IPS DF 6.9 (cell line): ENCODE results near the gene RELL1.

Source experiments
- DNase-seq: peaks from one replicate; pipeline ENCODE4 v3.0.0-alpha.2; 2013; ENCODE audit warnings: low read depth, low spot score
- H3K27ac ChIP-seq: one replicate; pipeline ENCODE4 v1.5.1; 2013; ENCODE audit warnings: low read length, control low read depth
- H3K27me3 ChIP-seq: 2 replicates; pipeline ENCODE4 v1.6.1; 2013; ENCODE audit warnings: mild to moderate bottlenecking, low read length; ENCODE audit not compliant: control insufficient read depth, insufficient read depth
- H3K36me3 ChIP-seq: 2 replicates; pipeline ENCODE4 v1.6.1; 2013; ENCODE audit warnings: low read length; ENCODE audit not compliant: control insufficient read depth, insufficient read depth
- H3K4me1 ChIP-seq: 2 replicates; pipeline ENCODE4 v1.6.1; 2013; ENCODE audit warnings: low read length; ENCODE audit not compliant: control insufficient read depth, insufficient read depth
- H3K4me3 ChIP-seq: 2 replicates; pipeline ENCODE4 v1.5.1; 2013; ENCODE audit warnings: mild to moderate bottlenecking, low read length
- H3K9me3 ChIP-seq: 2 replicates; pipeline ENCODE4 v1.6.1; 2013; ENCODE audit warnings: low read length, inconsistent platforms; ENCODE audit not compliant: control insufficient read depth, insufficient read depth
- WGBS: extraction: QIAGEN DNeasy Blood & Tissue Kit; methylation state at CpG from one replicate; pipeline ENCODE4 v1.1.7; 2013; ENCODE audit warnings: mixed read lengths, missing lambda C conversion rate; ENCODE audit not compliant: insufficient read length, insufficient coverage; 5-methylcytosine and 5-hydroxymethylcytosine counted together

RELL1 gene

DNA sequence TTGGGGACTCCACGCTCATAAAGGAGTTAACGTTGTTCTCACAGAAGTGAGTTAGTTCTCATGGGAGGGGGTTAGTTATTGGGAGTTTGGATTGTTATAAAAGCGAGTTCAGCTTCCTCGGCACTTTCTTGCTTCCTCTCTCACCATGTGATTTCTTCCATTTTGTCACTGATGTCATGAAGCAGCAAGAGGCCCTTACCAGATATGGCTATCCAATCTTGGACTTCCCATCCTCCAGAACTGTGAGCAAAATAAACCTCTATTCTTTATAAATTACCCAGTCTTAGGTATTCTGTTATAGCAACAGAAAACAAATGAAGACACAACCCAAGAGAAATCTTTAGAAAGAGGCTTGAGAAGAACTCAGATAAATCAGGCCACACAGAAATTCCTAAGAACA lies 29.5 kb downstream of the RELL1 start:
- Histone ChIP-seq H3K36me3 (no peaks in the 10 kb centered on the region), H3K27ac (no peak overlapping the region), H3K4me3 (no peak overlapping the region), H3K4me1 (peaks cover 1% of the 10 kb centered on the region; the same call in 1 of the 2 replicates), H3K9me3 (no peaks in the 10 kb centered on the region; the same call in 1 of the 2 replicates), H3K27me3 (no peaks in the 10 kb centered on the region)
- no CpG with 5 or more reads among the region's 4 CpGs for WGBS
- DNase-seq, result no peak

DNA sequence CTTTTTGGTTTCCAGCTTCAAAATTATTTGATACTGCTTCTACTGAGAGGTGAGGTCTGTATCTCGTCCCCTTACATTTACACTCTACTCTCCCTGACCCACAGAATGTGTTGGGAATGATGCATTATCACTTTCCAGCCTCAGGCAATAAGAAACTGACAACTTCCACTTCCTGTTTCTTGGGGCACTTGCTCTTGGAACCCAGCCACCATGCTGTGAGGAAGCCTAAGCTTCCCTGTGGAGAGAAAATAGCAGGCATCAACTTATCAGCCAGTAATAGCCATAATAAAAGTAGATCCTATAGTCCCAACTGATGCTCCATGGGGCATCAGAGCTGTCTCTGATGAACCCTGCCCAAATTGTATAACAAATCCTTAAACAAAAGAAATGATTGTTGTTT lies 32.6 kb downstream of the RELL1 start:
- Histone ChIP-seq H3K9me3 (no peaks in the 10 kb centered on the region; the same call in 1 of the 2 replicates), H3K4me3 (no peak overlapping the region), H3K27ac (no peak overlapping the region), H3K4me1 (peaks cover 1% of the 10 kb centered on the region; the same call in 1 of the 2 replicates), H3K36me3 (no peaks in the 10 kb centered on the region), H3K27me3 (no peaks in the 10 kb centered on the region)
- no CpG with 5 or more reads among the region's 1 CpG for WGBS
- peak; percentile 29 for DNase-seq

DNA sequence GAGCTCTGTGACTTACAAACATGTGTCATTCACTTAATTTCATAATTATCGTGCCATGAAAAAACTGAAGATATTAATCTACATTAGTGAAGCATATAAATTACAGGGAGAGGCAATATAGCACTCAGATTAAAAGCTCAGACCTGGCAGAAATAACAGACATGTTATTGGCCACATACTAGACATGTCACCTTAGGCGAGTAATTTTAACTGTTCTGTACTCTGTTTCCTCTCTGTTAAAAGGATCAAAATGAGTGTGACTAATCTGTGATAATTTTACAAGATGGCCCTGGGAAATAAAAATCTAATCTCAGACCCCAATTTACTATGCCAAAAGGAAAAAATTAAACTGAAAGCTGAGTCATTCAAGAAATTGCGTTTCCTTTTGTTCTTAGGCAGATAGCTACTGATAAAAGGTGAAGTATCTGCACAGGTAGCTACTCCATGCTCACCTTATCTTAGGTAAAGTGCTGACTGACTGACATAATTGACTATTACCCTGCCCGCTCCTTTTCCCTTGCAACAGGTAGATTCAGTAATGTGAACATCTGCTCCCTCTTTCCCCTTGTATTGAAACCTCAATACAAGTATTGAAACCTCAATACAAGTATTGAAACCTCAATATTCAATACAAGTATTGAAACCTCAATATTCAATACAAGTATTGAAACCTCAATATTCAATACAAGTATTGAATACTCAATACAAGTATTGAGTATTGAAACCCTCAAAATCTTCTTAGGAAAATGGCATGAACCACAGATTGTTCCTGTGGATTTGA lies 33.2 kb downstream of the RELL1 start:
- Histone ChIP-seq H3K4me3 (no peak overlapping the region), H3K36me3 (no peaks in the 10 kb centered on the region), H3K9me3 (no peaks in the 10 kb centered on the region; the same call in 1 of the 2 replicates), H3K27ac (no peak overlapping the region), H3K27me3 (no peaks in the 10 kb centered on the region), H3K4me1 (peaks cover 5% of the 10 kb centered on the region)
- no peak for DNase-seq
- no CpG with 5 or more reads among the region's 4 CpGs for WGBS

DNA sequence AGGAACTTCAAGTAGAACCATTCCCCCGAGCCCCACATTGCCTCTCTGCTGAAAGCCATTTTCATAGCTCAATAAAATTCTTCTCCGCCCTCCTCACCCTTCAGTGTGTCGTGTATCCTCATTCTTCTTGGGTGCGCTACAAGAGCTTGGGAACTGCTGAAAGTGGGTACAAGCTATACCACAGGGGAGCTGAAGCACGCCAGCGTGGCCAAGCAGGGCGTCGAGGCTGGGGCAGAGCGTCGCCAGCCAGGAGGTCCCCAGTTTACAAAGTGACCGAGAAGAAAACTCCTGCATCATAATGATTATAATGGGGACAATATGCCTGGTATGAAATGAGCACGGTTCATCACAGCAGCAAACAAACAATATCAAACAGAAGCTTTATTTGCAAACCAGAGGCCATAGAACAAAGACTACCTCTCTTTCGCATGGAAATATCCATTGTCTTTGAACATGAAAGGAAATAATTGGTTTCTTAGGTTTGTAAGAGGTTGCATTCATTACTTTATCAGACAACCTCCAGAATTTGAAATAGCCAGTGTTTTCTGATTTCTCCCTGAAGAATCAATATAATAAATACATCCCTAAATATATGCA lies 34.3 kb downstream of the RELL1 start:
- peaks cover 6% of the 10 kb centered on the region for H3K4me1 ChIP-seq
- no peak overlapping the region for H3K4me3 ChIP-seq
- H3K36me3 ChIP-seq, result no peaks in the 10 kb centered on the region; the same call in 1 of the 2 replicates
- no peaks in the 10 kb centered on the region for H3K27me3 ChIP-seq
- DNase-seq, result no peak
- no peak overlapping the region for H3K27ac ChIP-seq
- no CpG with 5 or more reads among the region's 13 CpGs for WGBS
- no peaks in the 10 kb centered on the region; the same call in 1 of the 2 replicates for H3K9me3 ChIP-seq

DNA sequence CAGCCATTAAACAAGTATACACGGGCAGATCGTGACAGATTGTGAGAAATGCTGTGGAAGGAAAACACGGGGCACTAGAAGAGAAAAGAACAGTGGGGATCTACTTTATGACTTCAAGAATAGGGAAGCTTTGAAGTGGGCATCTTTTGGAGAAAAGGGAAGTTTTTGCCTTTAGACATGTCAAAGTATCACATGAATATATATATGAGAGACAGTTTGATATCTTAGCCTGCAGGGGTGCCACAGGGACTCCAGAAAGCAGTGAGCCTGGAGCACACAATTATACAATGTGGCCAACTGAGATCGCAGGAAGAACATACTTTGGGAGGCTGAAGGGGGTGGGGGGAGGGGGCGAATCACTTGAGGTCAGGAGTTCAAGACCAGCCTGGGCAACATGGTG lies 35.7 kb downstream of the RELL1 start:
- DNase-seq, result no peak
- H3K27me3 ChIP-seq, result no peaks in the 10 kb centered on the region
- no peak overlapping the region for H3K27ac ChIP-seq
- no peak overlapping the region for H3K4me3 ChIP-seq
- no peaks in the 10 kb centered on the region; the same call in 1 of the 2 replicates for H3K36me3 ChIP-seq
- H3K9me3 ChIP-seq, result no peaks in the 10 kb centered on the region
- WGBS, result no CpG with 5 or more reads among the region's 5 CpGs
- H3K4me1 ChIP-seq, result peaks cover 6% of the 10 kb centered on the region

DNA sequence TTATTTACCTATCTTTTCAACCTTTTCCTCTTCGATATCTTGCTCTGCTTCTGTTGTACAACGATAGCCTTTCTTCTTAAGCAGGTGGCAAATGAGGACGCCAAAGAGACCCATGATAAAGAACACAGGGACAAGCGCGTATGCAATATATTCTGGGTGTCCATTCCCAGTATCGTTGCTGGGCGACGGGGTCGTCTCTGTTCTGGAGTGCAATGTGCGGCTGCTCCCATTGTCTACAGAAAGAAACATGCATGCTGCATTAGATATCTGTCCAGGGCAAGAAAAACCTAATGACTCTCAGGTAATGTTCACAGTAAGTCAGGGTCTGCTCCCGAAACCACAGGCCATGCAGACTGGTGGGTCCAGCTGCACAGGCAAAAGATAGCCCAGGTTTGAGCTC lies 36.9 kb downstream of the RELL1 start:
- DNase-seq, result no peak
- Histone ChIP-seq H3K9me3 (no peaks in the 10 kb centered on the region), H3K4me1 (peaks cover 6% of the 10 kb centered on the region), H3K4me3 (no peak overlapping the region), H3K27me3 (no peaks in the 10 kb centered on the region), H3K27ac (no peak overlapping the region), H3K36me3 (no peaks in the 10 kb centered on the region; the same call in 1 of the 2 replicates)
- no CpG with 5 or more reads among the region's 11 CpGs for WGBS

DNA sequence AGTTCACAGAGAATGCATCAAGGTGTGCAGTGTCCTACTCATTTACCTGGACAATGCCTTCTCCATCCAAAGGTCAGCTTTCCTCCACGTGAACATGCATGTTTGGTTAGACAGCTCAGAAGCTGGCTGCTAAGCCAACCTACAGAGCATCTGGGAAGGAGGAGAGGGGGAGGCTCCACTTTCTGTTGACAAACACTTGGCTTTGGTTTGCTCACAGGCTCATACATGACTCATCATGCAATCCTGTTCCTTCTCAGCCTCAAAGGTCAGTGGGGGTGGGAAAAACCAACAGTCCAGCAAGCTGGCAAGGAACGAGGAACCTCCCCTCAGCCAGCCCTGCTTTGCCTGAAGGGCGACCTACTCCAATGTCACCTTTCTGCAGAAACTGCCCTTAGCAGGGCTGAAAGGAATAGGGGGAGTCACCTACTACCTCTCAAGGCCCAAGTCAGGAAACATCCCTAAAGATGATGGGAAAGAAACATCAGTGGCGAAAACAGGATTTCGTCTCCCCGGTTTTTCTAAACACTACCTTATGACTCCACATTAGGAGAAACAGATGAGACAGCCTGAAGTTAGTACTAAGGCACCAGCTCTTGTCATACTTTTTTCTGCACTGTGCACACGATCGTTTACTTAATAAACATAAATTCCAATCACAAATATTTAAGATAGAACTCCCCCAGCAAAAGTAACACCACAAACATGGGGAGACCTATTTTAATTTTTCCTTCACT lies 37.9 kb downstream of the RELL1 start:
- no peaks in the 10 kb centered on the region; the same call in 1 of the 2 replicates for H3K36me3 ChIP-seq
- no peak for DNase-seq
- WGBS, result 100% methylated on average over 2 of the region's 8 CpGs
- H3K27me3 ChIP-seq, result no peaks in the 10 kb centered on the region
- no peak overlapping the region for H3K4me3 ChIP-seq
- H3K9me3 ChIP-seq, result no peaks in the 10 kb centered on the region
- H3K4me1 ChIP-seq, result peaks cover 6% of the 10 kb centered on the region
- no peak overlapping the region for H3K27ac ChIP-seq

DNA sequence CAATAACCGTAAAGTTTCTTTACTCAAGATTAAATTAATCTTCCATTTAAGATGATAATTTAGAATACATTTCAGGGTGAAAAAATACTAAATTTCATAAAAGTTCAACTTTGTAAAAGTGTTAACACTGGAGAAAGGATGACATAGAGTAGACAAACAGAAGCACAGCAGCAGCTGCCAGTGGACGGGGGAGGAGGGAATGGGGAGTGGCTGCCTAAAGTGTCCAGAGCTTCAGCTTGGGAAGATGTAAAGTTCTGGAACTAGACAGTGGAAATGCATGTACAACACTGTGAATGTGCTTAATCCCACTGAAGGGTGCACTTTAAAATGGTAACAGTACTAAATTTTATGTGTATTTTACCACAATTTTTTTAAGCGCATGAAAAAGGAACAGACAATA lies 39.9 kb downstream of the RELL1 start:
- peaks cover 16% of the 10 kb centered on the region; the same call in 1 of the 2 replicates for H3K4me1 ChIP-seq
- no CpG with 5 or more reads among the region's 3 CpGs for WGBS
- H3K9me3 ChIP-seq, result no peaks in the 10 kb centered on the region
- no peak for DNase-seq
- no peaks in the 10 kb centered on the region for H3K27me3 ChIP-seq
- H3K27ac ChIP-seq, result no peak overlapping the region
- no peak overlapping the region for H3K4me3 ChIP-seq
- H3K36me3 ChIP-seq, result no peaks in the 10 kb centered on the region; the same call in 1 of the 2 replicates

DNA sequence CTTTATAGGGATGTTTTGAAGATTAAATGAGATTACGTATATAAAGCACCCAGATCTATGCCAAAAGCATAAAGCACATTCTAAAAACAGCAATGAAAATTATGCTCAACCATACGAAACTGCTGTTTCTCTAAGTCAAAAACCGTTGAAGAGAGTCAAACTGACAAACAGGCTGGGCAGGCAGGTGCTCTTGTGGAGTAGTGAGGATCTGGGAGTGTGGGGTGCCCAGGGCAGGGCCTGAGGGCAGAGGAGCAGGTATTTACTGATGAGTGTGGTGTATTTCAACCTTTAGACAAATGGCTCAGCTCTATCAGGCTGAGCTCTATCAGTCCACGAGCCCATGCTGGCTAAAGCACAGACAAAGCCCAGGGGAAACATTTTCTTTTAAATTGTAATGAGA lies 40.4 kb downstream of the RELL1 start:
- Histone ChIP-seq H3K27ac (no peak overlapping the region), H3K4me1 (peaks cover 19% of the 10 kb centered on the region; the same call in 1 of the 2 replicates), H3K9me3 (no peaks in the 10 kb centered on the region), H3K36me3 (no peaks in the 10 kb centered on the region; the same call in 1 of the 2 replicates), H3K4me3 (no peak overlapping the region), H3K27me3 (no peaks in the 10 kb centered on the region)
- WGBS, result no CpG with 5 or more reads among the region's 4 CpGs
- DNase-seq, result no peak

DNA sequence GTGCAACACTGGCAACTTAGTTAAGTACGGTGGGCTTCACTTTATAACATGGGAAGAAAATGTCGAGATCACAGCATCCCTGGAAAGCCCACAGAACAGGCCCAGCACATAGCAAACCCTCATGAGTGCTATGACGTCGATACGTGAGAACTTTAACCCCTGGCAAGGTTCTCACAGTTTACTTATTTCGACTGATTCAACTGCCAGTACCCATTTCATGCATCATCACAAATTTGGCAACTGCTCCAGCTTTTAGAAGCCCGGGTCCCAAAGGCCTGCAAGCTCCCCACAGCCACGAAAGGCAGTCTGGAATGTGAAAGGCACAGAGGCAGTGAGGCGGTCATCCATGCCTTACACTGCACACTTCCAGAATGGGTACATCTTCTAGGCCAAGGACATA lies 41.2 kb downstream of the RELL1 start:
- Histone ChIP-seq H3K27me3 (no peaks in the 10 kb centered on the region), H3K36me3 (no peaks in the 10 kb centered on the region; the same call in 1 of the 2 replicates), H3K27ac (no peak overlapping the region), H3K9me3 (no peaks in the 10 kb centered on the region), H3K4me3 (no peak overlapping the region), H3K4me1 (peaks cover 19% of the 10 kb centered on the region; the same call in 1 of the 2 replicates)
- DNase-seq, result no peak
- no CpG with 5 or more reads among the region's 9 CpGs for WGBS
